Activated B cell treated with CpG ODN at 0.5 μM for 24 hours (primary cell): ENCODE measurements around the gene CSRP2. TPM values are rescaled to one million over a fixed set of nuclear protein-coding genes. Genes with fewer than 3 reads are reported as not detected.

Source experiments
- ATAC-seq: fragments of 200-7000 bp; cut with Tn5 transposase; one replicate; pipeline ENCODE4 v1.10.0; 2021; ENCODE audit warnings: low read depth, mild to moderate bottlenecking, moderate library complexity
- CTCF ChIA-PET: fragments of 350-600 bp; sonication (Branson Sonifier 250); formaldehyde crosslinking; loops from one replicate; lab custom pipeline; 2021; ENCODE audit warnings: antibody characterized with exemption; lab: Charles Lee
- POLR2A ChIA-PET: fragments of 350-600 bp; sonication (Branson Sonifier 250); formaldehyde crosslinking; loops from one replicate; lab custom pipeline; 2021; ENCODE audit warnings: antibody characterized with exemption; lab: Charles Lee
- DNase-seq: peaks from one replicate; pipeline ENCODE4 v3.0.0; 2022
- H3K27ac Mint-ChIP-seq: one replicate; pipeline ENCODE4 v1.8.0; 2020; ENCODE audit warnings: mixed read lengths
- H3K27me3 Mint-ChIP-seq: one replicate; pipeline ENCODE4 v1.8.0; 2021; ENCODE audit warnings: mixed read lengths
- H3K36me3 Mint-ChIP-seq: one replicate; pipeline ENCODE4 v1.8.0; 2021; ENCODE audit warnings: low read depth, mixed read lengths
- H3K4me1 Mint-ChIP-seq: one replicate; pipeline ENCODE4 v1.8.0; 2021; ENCODE audit warnings: mixed read lengths
- H3K4me3 Mint-ChIP-seq: one replicate; pipeline ENCODE4 v1.8.0; 2020; ENCODE audit warnings: mild to moderate bottlenecking, mixed read lengths
- H3K9me3 Mint-ChIP-seq: one replicate; pipeline ENCODE4 v1.8.0; 2020; ENCODE audit warnings: mixed read lengths
- CTCF ChIP-seq: fragments of 200-600 bp; IDR thresholded peaks from one replicate; pipeline ENCODE4 v1.8.0; 2022; ENCODE audit warnings: antibody characterized with exemption, mild to moderate bottlenecking
- intact Hi-C: fragments of 100-400 bp; cut with micrococcal nuclease; formaldehyde crosslinking; loops from one replicate; pipeline ENCODE4 v1.15.1; 2024
- total RNA-seq: library from RNA; stranded (reverse); gene quantifications from 2 replicates; pipeline ENCODE4 v1.2.3, GENCODE V29; 2022

Gene CSRP2
- total RNA-seq, 1 donor from 2014 or later, result 1.6 TPM

- no peaks in the 10 kb centered on the region for H3K9me3 Mint-ChIP-seq
- no peak for TF ChIP-seq CTCF
- H3K27me3 Mint-ChIP-seq, result no peaks in the 10 kb centered on the region
- no peaks in the 10 kb centered on the region for H3K4me1 Mint-ChIP-seq
- ChIA-PET POLR2A (no interaction called here), CTCF (no interaction called here)
- intact Hi-C loops, result no loop called here
- no peak overlapping the region for H3K4me3 Mint-ChIP-seq
- ATAC-seq (no peak), DNase-seq (no peak)
- no peak overlapping the region for H3K27ac Mint-ChIP-seq
- peaks cover 74% of the 10 kb centered on the region for H3K36me3 Mint-ChIP-seq
Observed at GRCh38 chr12:76852106-76852505, 26.7 kb downstream of the CSRP2 start.

DNA sequence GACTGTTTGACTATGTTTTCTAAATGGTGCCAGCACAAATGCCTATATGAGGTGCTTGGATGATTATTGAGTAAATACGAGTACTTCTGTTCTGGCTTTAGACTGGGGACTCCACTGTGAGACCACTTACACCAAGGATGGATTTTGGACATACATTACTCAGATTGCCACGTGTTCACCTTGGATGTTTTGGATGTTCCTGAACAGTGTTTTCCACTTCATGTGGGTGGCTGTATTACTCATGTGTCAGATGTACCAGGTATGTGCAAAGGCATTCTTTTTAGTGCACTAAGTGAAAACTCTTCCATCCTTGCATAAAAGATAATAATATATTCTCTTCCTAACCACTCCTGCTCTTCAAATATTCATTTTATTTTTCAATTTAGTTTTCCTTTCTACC lies 30.7 kb downstream of the CSRP2 start:
- H3K36me3 Mint-ChIP-seq, result peaks cover 68% of the 10 kb centered on the region
- no peak for ATAC-seq
- CTCF ChIA-PET, result no interaction called here
- POLR2A ChIA-PET, result interaction anchor here (0.6 kb wide), 1 partner anchor 294 kb away, joined by 4 read pairs; no protein-coding TSS in a partner anchor
- no peak overlapping the region for H3K27ac Mint-ChIP-seq
- intact Hi-C loops, result no loop called here
- TF ChIP-seq CTCF, result no peak
- no peak for DNase-seq
- H3K4me1 Mint-ChIP-seq, result no peaks in the 10 kb centered on the region
- no peak overlapping the region for H3K4me3 Mint-ChIP-seq
- no peaks in the 10 kb centered on the region for H3K27me3 Mint-ChIP-seq
- H3K9me3 Mint-ChIP-seq, result no peaks in the 10 kb centered on the region

GRCh38 chr12:76847260-76847659 lies 31.6 kb downstream of the CSRP2 start:
- ATAC-seq (no peak), DNase-seq (no peak)
- Mint-ChIP-seq H3K4me1 (no peaks in the 10 kb centered on the region), H3K27me3 (no peaks in the 10 kb centered on the region), H3K36me3 (peaks cover 68% of the 10 kb centered on the region), H3K4me3 (no peak overlapping the region), H3K9me3 (no peaks in the 10 kb centered on the region), H3K27ac (no peak overlapping the region)
- ChIA-PET POLR2A (interaction anchor here (0.6 kb wide), 1 partner anchor 293 kb away, joined by 4 read pairs; no protein-coding TSS in a partner anchor), CTCF (no interaction called here)
- intact Hi-C loops, result no loop called here
- no peak for TF ChIP-seq CTCF

DNA sequence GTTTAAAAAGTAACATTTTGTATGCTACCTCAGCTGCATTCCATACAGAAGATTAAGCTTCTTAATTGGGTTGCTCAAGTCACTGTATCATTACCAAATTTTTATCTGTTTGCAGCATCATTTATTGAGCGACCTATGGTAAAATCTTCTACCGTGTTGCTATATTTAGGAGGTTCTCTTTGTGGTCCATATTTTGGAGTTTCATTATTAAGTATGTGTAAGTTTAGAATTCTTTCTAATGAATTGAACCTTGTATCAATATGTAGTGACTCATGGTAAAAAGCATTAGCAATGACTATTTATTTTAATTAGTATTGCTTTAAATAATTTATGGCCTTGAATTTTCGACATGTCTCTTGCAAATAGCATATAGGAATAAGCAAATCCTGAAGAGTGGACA lies 42.2 kb downstream of the CSRP2 start:
- Mint-ChIP-seq H3K9me3 (peaks cover 2% of the 10 kb centered on the region), H3K36me3 (peaks cover 30% of the 10 kb centered on the region), H3K27ac (no peak overlapping the region), H3K4me1 (no peaks in the 10 kb centered on the region), H3K4me3 (no peak overlapping the region), H3K27me3 (no peaks in the 10 kb centered on the region)
- intact Hi-C loops, result no loop called here
- ChIA-PET CTCF (no interaction called here), POLR2A (no interaction called here)
- no peak for ATAC-seq
- DNase-seq, result no peak
- no peak for TF ChIP-seq CTCF

- H3K4me3 Mint-ChIP-seq, result no peak overlapping the region
- no peak for TF ChIP-seq CTCF
- peaks cover 58% of the 10 kb centered on the region for H3K36me3 Mint-ChIP-seq
- ChIA-PET CTCF (no interaction called here), POLR2A (no interaction called here)
- intact Hi-C loops, result no loop called here
- DNase-seq (no peak), ATAC-seq (no peak)
- no peak overlapping the region for H3K27ac Mint-ChIP-seq
- H3K27me3 Mint-ChIP-seq, result no peaks in the 10 kb centered on the region
- H3K4me1 Mint-ChIP-seq, result no peaks in the 10 kb centered on the region
- peaks cover 2% of the 10 kb centered on the region for H3K9me3 Mint-ChIP-seq
Observed at GRCh38 chr12:76830436-76830835, 48.4 kb downstream of the CSRP2 start.
